A204.1 (cell line): Measurements from ENCODE around the gene MYO1C.

Source experiments
- FAIRE-seq: peaks from 2 replicates; lab custom pipeline; 2012; peaks lifted over from hg19 to GRCh38; lab: Jason Lieb, UNC

Gene MYO1C

DNA sequence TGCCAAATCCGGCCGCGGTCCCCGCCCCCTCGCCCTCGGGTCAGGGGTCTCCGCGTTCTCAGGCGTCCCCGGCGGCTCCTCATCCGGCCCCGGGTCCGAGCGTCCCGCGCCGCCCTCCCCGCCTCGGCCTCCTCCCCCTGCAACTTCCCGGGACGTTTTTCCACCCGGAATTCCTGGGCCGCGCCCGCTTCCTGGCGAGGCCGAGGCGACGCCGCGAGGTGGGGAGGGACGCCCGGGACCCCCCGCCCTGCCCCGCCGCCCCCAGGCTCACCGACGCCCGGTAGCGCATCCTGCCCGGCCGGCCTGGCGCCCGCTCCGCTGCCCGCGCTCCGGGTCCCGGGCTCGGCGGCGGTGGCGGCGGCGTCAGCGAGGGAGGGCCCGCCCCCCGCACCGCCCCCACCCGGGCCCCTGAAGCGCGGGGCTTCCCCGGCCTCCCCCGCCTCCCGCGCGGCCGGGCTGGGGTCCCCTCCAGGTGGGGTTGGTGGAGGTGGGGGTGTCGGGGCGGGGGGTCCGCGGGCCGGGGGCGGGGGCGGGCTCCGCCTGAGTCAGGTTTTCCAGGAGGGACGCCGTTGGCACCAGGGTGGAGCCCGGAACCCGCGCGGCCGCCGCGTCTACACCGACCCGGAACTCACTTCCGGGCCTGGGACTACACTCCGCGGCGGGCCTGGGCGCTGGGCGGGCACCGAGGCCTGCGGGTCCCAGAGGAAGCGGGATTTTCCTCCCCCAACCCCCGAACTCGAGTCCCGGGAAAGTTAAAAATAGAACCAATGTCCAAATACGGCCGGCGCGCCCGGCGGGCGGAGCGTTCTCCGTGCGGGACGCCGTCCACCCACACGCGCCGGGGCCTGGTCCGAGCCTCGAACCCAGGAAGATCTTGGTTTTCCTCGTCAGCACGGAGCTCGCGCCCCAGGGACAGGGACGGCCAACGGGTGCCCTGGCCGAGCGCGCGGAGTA, 6.8 kb downstream of the MYO1C start:
- FAIRE-seq: no peak

DNA sequence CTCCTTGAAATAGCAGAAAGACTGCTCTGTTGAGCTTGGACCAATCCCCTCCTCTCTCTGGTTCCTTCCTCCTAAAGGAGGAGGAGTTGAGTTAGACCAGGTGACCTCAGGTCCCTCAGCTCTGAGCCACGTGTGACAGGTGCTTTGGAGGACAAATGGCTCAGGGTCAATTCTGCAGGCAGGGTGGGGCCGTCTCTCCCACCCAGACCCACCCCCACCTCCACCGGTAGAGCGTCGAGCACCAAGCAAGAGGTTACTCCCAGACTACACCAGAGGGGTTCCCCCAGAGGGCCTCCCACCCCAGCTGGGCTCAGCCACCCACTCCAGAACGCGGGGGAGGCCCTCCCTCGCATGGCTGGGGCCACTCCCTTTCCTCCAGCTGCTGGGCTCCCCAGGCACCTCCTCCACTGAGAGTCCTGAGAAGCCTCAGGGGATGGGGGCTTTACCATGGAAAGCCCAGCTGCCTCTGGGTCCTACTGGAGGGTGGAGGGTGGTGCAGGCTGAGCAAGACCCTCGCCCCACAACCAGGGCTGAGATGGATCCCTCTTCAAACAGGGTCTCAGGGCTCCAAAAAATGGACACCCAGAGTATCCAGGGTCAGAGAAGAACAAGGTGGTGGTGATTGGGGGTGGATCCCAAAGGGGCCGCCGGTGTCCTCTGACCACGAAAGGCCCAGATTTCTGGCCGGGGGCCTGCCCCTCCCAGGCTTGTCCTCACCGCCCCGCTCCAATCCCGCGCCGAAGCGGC, 7.6 kb downstream of the MYO1C start:
- FAIRE-seq: no peak

DNA sequence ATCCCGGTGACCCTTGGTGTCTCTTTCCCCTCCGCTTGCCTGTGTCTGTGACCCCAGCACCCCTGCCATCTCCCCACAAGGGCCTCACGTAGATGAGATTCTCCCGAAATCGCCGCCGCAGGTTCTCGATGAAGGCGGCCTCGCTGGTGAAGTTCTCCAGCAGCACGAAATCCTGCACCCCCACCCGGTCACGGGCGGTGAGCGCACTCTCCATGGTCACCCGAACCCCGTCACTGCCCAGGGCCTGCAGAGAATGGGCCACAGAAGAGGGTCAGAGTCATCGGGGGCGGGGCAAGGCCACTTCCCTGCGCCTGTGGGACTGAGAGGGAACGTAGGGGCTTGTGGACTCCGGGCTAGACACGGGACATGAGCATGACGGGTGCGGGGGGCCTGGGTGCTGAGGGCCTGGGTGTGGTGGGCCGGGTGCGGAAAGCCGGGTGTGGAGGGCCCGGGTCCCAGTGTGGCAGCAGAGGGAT, 8.4 kb downstream of the MYO1C start:
- no peak for FAIRE-seq

DNA sequence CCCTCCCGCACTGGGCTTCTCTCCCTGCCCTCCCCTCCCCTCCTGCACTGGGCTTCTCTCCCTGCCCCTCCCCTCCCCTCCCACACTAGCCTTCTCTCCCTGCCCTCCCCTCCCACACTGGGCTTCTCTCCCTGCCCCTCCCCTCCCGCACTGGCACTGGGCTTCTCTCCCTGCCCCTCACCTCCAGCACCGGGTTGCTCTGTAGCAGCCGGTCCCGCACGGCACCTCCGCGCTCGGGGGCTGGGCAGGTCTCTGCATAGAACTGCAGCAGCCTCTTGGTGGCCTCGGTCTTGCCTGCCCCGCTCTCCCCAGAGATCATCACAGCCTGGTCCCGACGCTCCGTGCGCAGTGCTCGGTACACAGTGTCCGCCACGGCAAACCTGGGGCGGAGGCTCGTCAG, 9.8 kb downstream of the MYO1C start:
- no peak for FAIRE-seq

DNA sequence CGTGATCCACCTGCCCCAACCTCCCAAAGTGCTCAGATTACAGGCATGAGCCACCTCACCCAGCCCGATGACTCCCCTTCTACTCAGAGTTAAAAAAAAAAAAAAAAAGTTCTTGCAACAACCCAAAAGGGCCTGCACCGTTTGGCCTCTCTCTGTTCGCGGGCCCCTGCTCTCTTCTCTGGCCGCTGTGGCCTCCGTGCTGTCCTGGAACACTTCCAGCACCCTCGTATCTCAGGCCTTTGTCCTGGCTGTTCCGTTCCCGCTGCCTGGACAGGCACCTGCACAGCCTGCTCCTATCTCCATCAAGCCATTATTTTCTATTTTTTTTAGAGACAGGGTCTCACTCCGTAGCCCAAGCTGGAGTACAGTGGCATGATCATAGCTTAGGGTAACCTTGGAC, 10.8 kb downstream of the MYO1C start:
- FAIRE-seq: no peak

DNA sequence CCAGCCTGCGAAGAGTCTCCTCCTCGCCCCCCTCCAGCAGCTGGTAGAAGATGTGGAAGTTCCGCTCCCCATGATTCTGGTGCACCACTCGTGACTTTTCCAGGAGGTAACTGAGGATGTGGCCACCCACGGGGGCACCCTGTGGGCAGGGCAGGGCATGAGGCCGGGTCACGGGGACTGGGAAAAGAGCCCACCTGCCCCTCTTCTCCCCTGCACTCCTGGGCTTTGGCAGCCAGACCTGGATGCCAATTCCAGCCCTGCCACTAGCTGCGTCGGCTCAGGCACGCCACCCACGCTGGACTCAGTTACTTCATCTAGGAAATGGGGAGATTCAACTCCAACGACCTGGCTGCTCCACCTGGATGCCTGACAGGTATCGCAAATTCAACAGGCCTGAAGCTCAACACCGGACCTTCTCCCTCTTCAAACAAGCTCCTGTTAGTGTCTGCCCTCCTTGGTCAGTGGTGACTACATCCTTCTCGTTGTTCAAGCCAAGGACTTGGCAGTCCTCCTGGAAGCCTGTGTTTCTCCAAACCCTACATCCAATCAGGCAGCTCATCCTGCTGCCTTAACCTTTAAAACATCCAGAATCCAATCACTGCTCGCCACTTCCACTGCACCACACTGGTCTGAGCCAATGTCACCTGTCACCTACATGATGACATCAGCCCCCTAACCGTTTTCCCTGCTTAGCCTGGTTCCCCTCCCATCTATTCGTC, 11.6 kb downstream of the MYO1C start:
- FAIRE-seq: no peak

DNA sequence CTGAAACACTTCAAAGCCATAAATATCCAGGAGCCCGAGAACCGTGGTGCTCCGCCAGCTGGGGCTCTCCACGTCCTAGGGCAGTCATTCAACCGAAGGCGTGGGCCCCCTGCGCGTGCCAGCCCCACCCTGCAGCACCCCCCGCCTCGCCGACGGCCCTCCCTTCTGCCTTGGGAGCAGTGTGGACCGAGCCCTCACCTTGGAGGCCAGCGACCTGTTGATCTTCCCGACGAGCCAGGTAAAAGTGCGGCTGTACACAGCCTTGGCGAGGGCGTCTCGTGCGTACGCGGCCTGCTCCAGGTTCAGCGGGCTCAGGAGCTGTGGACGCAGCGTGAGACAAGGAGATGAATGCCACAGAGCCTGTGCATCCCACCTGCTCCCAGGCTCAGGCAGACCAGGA, 14.1 kb downstream of the MYO1C start:
- no peak for FAIRE-seq

DNA sequence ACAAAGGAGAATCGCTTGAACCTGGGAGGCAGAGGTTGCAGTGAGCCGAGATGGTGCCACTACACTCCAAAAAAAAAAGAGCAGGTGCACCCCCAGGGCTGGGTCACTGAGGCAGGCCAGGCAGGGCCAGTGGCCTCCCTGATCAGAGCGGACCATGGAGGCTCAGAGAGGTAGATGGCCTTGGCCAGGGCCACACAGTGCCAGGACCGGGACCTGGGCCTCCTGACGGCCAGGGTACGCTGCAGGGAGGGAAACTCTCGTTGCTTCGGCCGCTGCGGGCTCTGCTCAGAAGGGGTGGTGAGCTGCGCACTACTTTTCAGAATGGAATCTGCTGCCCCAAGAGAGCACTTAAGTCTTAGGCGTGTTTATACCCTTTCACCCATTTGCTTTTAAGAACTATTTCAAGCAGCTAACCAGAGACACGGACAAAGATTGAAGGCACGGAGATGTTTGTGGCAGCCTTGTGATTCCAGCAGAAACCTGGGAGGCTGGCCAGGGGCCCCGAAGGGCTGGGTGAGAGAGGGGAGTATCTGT, 17.1 kb downstream of the MYO1C start:
- FAIRE-seq: no peak

DNA sequence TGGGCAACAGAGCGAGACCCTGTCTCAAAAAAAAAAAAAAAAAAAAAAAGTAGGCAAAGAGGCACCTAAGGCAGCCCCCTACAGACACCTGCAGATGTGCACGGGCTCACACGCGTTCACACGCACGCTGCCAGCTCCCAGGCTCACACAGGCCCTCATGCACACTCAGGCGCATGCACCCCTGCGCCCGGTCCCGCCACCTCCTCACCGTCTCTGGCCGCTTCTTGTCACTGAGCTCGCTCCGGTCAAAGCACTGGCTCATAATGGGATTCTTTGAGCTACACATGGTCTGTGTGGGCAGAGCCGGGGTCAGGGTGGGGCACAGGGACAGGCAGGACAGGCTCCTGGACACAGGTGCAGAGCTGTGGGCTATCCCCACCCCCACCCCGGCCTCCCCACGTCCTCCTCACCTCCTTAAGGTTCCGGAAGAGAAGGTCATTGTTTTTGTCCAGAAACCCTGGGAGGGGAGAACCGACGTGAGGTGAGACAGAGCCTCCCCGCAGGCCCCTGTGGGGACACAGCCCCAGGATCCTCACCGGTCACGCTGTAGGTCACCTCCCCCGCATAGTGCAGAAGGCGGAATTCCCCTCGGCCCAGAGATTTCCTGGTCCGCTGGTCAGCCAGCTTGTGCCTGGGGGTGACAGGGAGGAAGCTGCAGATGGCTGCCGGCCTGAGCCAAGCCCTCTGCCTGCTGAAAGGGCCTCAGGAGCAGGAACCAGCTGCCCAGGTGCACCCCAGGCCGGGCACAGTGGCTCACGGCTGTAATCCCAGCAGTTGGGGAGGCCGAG, 17.9 kb downstream of the MYO1C start:
- no peak for FAIRE-seq

DNA sequence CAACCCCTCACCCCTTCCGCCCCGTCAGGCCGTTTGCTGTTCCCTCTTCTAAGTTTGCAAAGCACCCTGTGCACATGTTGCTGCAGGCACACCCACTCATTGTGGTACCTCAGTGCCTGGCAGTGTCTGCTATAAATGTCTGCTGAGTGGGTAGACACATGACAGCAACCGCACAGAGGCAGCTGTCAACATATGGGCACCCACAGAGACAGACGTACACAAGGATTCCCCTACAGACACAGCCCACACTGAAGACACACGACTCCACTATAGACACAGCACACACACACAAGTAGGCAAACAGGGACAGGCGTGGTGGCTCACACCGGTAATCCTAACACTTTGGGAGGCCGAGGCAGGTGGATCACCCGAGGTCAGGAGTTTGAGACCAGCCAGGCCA, 18.6 kb downstream of the MYO1C start:
- no peak for FAIRE-seq

DNA sequence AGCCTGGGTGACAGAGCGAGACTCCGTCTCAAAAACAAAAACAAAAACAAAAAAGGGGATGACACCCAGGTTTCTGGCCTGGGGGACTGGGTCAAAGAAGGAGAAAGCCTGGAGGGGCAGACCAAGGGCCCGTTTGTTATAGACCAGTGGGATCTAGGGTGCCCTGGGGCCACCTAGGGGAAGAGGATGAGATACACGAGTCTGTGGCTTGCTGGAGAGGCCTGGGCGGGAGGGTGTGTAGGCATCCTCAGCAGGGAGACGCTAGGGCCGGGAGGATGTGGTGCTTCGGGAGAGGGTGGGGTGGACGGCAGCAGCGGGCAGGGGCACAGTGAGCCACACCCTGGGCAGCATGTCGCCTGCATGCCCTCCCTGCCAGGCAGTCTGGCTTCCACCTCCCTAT, 19.3 kb downstream of the MYO1C start:
- FAIRE-seq: no peak

DNA sequence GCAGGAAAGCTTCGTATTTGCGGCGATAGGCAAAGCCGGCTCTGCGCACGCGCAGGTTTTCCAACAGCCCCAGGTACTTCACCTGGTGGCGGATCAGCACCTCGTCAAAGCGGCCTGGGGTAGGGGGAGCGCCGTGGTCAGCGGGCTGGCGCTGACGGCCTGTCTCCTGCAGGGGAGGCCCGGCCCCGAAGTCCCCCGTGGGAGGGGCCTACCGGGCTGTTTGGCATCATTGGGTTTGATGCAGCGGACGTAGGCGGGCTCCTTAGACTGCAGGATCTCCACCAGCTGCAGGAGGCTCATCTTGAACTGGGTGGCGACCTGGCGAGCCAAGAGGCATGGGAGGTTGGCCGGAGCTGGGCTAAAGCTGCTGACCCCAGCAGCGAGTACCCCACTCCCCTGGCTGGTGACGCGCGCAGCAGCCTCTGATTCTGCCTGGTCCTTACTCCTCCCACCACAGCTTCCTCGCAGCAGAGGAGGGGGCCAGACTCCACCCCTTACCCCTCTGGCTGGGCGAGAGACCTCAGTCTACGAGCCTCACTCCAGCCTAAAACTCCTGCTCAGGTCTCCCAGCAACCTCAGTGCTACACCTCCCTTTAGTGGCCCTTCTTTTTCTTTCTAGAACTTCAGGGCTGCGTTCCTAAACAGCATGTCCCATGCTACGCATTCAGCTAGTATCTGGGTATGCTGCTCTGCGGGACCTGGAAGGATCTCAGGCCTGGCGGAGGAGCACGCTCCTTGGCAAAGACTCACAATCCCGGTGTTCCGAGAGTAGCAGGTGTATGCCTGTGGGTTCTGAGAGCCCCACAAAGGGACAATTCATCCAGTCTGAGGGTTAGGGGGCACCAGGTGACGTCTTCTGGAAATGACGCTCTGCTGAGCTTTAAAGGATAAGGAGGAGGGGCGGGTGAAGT, 20.3 kb downstream of the MYO1C start:
- no peak for FAIRE-seq

DNA sequence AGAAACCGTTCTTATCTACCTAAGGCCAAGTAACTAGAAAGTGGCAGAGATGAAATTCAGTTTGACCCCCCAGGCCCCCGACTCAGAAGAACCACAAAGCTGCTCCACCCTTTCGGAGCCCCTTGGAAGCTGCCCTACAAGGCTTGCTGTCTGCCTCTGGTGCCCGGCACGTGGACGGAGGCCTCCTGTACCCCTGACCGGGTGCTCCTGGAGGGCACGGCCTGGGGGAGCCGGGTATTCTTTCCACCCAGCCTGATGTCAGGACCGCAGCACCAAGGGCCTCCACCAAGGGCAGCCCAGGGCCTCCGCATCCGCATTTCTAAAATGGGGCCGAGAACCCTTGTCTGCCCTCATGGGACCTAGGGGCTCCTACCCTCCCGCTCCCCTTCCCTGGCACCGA, 21.0 kb downstream of the MYO1C start:
- FAIRE-seq: no peak

DNA sequence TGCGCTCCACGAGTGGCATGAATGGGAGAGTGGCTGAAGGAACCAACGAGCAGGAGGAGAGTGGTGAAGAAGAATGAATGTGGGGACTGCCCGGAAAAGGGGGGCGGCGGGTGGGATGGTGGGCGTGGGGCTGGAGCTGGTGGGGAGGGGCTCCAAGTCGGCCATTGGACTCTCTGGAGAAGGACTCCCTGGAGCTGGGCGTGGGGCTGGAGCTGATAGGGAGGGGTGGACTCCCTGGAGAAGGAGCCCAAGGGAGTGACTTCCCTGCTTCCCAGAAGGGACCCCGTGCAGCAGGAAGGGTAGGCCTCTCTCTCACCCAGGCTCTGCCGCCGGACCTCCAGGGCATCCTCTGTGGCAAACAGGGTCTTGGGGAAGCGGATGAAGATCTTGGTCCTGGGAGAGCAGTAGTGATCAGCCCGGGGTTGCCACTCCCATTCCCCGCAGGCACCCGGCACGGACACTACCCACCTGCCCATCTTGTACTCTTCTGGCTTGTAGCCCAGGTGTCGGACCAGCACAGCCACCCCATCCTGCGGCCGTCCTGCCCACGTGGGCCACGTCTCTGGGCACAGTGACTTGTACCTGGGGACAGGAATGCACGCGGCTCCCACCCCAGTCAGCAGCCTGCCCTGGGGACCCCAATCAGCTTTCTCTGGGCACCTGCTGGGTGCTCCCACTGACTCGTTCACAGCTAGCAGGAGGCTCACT, 21.6 kb downstream of the MYO1C start:
- no peak for FAIRE-seq

DNA sequence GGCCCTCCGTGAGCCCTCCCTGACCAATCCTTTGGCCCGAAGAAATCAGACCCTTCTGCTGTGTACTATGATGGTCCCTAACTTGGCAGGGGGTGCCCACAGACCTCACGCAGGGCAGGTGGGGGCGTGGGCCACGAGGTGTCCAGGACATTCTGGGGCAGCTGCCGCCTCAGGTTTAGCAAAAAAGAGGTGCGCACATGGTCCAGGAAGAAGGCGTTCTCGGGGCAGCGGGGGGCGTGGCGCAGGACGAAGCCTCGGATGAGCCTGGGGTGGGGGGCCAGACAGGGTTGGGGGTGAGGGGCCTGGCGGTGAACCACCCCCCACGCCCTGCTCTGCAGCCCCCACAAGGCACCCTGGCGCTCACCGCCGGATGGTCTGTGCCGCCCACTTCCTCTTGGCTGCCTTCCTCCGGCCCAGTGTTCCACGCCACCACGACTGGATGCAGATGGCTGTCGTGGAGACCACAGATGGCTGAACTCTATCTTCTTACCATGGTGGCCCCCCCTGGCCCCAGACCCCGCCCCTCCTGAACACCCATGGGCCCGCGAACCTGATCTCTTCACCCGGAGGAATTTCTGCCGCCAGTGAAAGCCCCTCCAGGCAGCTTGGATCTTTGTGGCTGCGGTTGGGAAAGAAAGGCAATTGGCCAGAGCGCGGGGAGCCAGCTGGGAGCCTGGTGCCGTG, 22.3 kb downstream of the MYO1C start:
- FAIRE-seq: no peak

DNA sequence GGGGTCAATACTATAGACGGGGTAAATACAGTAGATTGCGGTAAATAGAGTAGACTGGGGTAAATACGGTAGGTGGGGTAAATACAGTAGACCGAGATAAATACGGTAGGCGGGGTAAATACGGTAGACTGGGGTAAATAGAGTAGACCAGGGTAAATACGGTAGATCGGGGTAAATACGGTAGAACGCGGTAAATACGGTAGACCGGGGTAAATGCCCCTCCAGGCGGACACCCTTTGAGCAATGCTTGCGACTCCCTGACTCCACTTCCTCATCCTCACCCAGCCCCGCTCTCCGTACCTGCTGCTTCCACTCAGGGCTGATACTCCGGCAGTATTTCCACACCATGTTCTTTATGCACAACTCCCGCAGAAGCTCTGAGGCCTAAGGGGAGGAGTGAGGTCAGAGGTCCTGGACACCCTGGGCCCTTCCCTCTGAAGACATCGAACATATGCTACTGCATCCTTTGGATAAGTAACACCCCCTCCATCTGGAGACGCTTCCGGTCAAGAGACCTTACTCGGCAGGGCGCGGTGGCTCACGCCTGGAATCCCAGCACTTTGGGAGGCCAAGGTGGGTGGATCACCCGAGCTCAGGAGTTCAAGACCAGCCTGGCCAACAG, 23.1 kb downstream of the MYO1C start:
- no peak for FAIRE-seq

DNA sequence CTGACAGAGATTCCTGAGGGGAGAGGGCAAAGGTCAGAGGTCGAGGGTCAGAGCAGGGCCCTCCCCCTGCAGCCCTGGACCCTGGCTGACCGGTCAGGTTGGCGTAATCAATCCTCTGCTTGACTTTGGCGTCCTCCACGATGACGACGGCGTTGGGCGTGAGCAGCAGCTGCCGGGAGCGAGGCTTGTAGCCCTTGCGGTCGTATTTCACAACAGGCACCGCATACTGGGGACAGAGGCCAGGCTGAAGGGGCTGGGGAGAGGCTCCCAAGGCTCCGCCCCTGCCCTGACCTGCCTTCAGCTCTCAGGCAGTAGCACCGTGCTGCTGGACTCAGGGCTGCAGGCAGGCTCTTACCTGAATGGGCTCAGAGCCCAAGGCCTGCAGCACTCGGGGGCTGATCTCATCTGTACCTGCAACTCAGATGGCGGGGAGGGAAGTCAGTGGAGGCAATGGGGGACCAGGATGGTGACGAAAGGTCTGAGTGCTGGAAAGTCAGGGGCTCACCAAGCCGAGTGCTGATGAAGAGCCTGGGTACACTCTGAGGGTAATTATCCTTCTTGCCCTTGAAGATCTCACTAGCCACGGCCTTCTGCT, 24.5 kb downstream of the MYO1C start:
- no peak for FAIRE-seq

DNA sequence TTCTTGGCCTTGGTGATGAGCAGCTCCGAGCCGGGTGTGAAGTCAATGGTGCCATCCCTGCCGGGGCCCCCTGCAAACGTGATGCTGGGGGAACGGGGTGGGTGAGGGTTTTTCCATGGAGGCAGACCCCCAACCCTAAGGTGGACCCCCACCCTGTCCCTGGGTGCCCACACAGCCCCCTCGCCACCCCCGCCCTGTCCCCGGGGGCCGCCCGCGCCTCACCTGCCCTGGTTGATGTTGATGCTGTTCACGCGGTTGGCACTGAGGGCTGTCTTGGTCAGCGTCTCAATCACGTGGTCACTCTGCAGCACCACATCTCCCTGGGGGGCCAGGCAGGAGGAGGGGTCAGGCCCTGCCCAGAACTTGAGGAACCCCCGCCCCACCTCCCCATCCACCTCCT, 25.2 kb downstream of the MYO1C start:
- FAIRE-seq: no peak
